ENCODE results near the gene TECTB.

TECTB gene

DNA sequence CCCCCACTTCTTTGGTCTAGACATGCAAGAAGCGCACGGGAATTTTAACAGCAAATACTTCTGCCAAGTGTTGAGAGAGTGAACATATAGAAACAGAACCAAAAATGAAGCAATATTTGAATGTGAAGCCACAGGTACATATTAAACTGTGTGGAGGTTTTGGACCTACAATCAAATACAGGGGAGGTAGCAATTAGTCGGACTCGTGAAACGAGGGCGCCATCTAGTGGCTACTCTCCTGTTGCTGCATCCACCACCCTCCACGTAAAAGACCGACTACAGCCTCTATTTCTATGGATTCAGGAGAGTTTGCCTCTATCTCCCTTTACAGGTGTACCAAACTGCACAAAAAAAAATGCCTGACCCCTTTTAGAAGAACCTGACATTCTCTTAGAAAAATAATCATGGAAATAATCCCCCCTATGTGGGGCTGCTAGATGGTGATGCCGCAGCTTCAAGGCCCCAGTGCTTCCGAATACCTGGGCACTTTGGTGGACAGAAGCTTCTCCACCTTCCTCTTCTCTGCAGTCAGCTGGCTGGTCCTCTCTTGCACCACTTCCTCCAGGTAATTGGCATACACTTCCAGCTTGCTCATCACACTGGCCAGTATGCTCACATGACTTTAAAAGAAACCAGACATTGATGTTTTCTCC lies 31.7 kb downstream of the TECTB start:
- TF ChIP-seq CTCF (IDR thresholded peaks at IDR 0.05) = peak; percentile 88
- H3K4me3 ChIP-seq = no peak overlapping the region
- no peak overlapping the region for H3K27ac ChIP-seq
- no peak for DNase-seq (ENCODE audit: low spot score)

DNA sequence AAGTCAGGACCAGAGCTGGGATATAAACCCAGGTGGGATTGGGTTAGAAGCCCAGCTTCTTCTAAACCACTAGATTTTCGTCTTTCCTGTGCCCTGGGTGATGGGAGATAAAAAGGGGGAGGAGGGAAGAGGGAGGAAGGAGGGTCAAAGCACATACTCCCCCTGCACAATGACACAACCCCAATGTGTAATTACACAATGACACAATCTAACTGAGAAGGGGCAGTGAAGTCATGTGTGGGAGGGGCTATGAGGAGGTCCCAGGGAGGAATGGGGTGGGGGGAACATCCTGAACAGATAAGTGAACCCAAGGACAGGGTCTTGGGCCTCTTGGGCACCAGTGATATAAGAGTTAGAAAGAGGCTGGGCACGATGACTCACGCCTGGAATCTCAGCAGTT lies 44.5 kb downstream of the TECTB start:
- H3K27ac ChIP-seq = no peak overlapping the region
- no peak for TF ChIP-seq CTCF (IDR thresholded peaks at IDR 0.05)

DNA sequence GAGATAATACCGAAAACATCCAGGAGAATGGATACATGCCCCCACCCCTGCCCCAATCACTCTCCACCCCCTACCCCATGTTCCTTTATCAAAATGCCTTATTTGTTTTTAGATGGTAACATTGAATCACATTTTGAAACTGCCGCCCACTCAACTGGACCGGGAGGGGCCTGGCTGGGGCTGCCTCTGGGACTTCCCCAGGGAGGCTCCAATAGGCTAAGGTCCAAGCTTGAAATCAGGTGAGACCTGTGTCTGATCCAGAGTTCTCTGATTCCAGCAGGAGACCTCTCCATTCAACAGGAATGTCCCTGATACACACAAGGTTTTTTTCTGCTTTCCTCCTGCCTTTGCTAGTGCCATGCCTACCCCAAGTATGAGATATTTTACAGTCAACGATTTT lies 47.0 kb downstream of the TECTB start:
- TF ChIP-seq CTCF (IDR thresholded peaks at IDR 0.05) = no peak
- H3K4me3 ChIP-seq = no peak overlapping the region
- no peak overlapping the region for H3K27ac ChIP-seq
- DNase-seq (ENCODE audit: low spot score) = no peak

More for the DNA sequence above, 44.5 kb downstream of the TECTB start:
- DNase-seq (ENCODE audit: low spot score) = no peak
- H3K4me3 ChIP-seq = no peak overlapping the region

GRCh38 chr10:112330607-112331160 lies 47.5 kb downstream of the TECTB start:
- no peak overlapping the region for H3K27ac ChIP-seq
- TF ChIP-seq CTCF (IDR thresholded peaks at IDR 0.05) = no peak
- DNase-seq (ENCODE audit: low spot score) = no peak
- no peak overlapping the region for H3K4me3 ChIP-seq

- DNase-seq (ENCODE audit: low spot score) = no peak
- TF ChIP-seq CTCF (IDR thresholded peaks at IDR 0.05) = no peak
- no peak overlapping the region for H3K27ac ChIP-seq
- no peak overlapping the region for H3K4me3 ChIP-seq
Measured at GRCh38 chr10:112332022-112332421, 48.8 kb downstream of the TECTB start.

- Histone ChIP-seq H3K4me3 (no peak overlapping the region), H3K27ac (no peak overlapping the region)
- TF ChIP-seq CTCF (IDR thresholded peaks at IDR 0.05) = no peak
- DNase-seq (ENCODE audit: low spot score) = no peak
Measured at GRCh38 chr10:112332509-112333228, 49.5 kb downstream of the TECTB start.

GRCh38 chr10:112333452-112333851 lies 50.3 kb downstream of the TECTB start:
- no peak for DNase-seq (ENCODE audit: low spot score)
- TF ChIP-seq CTCF (IDR thresholded peaks at IDR 0.05) = no peak
- Histone ChIP-seq H3K4me3 (no peak overlapping the region), H3K27ac (no peak overlapping the region)

All from coronary artery (tissue), 2 donors.